Stimulated activated CD8-positive, alpha-beta memory T cell treated with anti-CD3 and anti-CD28 coated beads, Interleukin-15, amount 100 ng/mL, for 1 hour (primary cell): ENCODE measurements around the gene DYDC2.
"Not testable (repeated sequence)": the region's sequence is repeated elsewhere in the genome, so short reads cannot be mapped to it uniquely, and the experiment has no call there.

Experiments
- DNase-seq: peaks from one replicate; pipeline ENCODE4 v3.0.0-alpha.2; 2020; ENCODE audit warnings: low read depth

The DYDC2 gene

DNA sequence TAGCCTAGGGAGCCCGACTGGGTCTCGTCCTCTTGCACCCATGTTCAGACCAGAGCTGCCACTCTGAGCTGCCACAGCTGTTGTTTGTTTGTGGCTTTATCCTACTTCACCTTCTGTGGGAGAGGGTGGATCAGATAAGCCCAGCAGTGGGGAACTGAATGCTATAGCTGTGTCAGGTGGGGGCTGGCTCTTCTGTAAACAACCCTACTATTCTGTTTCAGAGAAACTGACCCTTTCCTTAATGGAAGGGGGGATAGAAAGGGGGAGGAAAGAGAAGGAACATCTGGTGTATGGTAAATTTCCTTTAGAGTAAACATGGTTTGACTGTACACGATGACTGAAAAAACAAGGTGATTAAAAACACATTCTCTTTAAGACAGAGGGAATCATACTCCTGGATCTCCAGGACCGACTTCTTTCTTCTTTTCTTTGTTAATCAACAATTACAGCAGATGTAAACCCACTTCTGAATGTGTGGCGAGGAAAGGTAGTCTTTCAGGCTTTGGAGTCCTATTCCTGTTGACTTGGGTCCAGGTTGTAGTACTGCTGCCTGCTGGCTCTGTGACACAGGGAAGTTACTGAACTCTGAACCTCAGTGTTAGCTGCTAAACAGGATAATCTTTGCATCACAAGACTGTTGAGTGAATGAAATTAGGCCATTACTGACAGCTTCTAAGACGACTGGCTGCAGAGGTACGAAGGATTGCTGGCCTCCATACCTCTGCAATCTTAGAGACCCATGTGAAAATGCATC, 57.7 kb downstream of the DYDC2 start:
- DNase-seq, result no peak

DNA sequence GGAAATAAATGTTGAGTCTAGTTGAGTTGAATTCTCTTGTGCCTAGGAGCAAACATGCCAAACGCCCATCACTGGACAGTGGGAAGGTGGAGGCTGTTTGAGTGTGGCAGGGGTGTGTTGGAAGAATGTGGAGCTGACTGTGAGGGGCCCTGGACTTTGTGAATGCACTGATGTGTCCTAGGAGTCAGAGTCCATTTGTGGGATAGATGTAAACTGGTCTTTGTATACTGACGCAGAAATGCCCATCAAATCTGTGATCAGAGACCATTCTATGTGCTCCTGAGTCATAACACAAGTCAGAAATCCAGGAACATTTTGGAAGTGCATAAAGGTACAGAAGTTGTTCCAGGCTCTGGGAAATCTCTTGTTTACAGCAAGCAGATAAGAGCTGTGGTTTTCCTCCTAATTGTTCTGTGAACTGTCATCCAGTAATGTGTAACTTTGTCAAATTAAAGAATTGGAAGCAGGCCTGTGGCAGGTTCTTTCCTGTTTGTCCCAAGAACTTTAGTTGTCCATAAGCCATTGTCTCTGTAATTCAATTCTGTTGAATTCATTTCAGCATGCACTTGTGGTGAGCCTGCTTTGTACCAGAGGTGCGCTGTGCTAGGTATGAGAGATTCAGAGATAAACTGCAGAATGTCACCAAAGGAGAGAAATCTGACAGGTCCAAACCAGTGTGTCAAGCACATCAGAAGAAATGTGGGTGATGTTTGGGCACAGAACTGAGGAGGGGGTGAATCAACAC, 59.3 kb downstream of the DYDC2 start:
- DNase-seq, result no peak

DNA sequence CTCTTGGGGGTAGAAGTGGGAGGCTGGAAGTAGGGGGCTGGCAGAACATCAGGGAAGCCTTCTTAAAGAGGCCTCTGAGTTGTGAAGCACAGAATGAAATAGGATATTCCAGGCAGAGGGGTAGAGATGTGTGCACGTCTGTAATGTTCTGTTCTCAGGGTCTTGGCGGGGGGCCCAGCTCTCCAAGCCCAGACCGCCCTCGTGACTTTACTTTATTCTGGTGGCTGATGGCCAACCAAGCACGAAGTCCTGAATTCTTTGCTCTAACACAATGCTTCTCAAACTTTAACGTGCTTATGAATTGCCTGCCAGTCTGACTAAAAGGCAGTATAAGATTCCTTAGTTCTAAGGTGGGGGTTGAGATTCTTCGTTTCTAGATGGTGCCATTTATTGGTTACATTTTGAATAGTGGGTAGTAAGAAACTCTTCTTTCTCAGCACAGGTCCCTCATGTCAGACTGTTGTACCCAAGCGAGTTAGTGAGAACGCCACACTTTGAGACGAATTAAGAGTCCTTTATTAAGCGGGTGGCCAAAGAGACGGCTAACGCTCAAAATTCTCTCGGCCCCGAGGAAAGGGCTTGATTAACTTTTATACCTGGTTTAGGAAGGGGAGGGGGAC, 60.0 kb downstream of the DYDC2 start:
- DNase-seq, result no peak

DNA sequence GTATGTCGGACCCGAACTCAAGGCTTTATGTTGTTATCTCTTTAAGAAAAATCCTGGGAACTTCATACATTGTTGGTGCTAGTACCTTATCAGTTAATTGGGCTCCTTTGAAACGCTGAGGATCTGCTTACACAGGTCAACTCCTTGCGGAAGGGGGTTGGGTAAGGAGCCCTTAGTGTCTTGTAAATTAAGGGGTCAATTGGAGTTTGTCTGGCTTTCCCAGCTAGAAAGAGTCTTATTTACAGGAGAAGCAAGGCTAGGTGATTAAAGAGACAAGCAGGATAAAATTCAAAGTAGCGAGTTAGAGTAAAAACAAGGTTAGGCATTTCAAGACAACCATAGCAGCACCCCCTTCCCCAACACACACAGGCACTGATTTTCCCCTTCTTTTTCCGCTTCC, 60.7 kb downstream of the DYDC2 start:
- not testable (repeated sequence) for DNase-seq
